Lower leg skin (tissue), 3 donors: Measurements from ENCODE around the gene TMIE.

ENCODE experiments used
- POLR2A ChIP-seq, 2 donors: fragments of 450-650 bp; IDR thresholded peaks; one replicate each; pipeline ENCODE4 v1.6.1; 2016 to 2017; ENCODE audit warnings: antibody characterized with exemption in 2 of 2, mild to moderate bottlenecking in 1 of 2, moderate library complexity in 1 of 2
- TF ChIP-seq, protein P1 (sequence below), 3 donors: fragments of 450-650 bp; IDR thresholded peaks; one replicate each; pipeline ENCODE4 v1.5.1; 2016; ENCODE audit warnings: antibody characterized with exemption in 3 of 3, mild to moderate bottlenecking in 3 of 3, moderate library complexity in 2 of 3

DNA sequence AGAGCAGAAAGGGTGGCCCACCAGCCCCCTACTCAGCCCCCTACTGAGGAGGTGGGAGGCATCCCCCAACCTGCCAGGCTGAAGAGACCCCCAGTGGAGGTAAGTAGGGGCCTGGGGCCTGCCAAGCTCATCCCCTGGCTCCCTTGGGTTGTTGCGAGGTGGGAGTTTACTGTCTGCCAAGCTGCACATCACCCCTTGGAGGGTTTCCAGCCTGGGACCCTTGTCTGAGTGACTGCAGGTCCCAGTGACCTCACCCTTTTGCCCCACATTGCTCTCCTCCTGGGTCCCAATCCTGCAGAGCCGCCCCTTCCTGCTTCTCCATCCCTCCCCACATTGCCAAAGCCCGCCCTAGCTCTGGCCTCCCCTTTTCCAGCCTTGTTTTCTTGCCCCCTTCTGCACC, 6.7 kb upstream of the TMIE start:
- TF ChIP-seq, protein P1, sequence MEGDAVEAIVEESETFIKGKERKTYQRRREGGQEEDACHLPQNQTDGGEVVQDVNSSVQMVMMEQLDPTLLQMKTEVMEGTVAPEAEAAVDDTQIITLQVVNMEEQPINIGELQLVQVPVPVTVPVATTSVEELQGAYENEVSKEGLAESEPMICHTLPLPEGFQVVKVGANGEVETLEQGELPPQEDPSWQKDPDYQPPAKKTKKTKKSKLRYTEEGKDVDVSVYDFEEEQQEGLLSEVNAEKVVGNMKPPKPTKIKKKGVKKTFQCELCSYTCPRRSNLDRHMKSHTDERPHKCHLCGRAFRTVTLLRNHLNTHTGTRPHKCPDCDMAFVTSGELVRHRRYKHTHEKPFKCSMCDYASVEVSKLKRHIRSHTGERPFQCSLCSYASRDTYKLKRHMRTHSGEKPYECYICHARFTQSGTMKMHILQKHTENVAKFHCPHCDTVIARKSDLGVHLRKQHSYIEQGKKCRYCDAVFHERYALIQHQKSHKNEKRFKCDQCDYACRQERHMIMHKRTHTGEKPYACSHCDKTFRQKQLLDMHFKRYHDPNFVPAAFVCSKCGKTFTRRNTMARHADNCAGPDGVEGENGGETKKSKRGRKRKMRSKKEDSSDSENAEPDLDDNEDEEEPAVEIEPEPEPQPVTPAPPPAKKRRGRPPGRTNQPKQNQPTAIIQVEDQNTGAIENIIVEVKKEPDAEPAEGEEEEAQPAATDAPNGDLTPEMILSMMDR (IDR thresholded peaks at IDR 0.05), result no peak
- no peak for TF ChIP-seq POLR2A (IDR thresholded peaks at IDR 0.05)
